UCSD-AML1 (cell line): Measurements from ENCODE around the gene KRTAP5-4.
A peak's percentile ranks its signal among the peaks of the same experiment; 100 is the strongest.
"Not testable (repeated sequence)": the region's sequence is repeated elsewhere in the genome, so short reads cannot be mapped to it uniquely, and the experiment has no call there.

Experiments used
- DNase-seq: peaks from one replicate; lab custom pipeline; 2025; ENCODE audit not compliant: unreplicated experiment; lab: John Stamatoyannopoulos, UW

KRTAP5-4 gene, protein sequence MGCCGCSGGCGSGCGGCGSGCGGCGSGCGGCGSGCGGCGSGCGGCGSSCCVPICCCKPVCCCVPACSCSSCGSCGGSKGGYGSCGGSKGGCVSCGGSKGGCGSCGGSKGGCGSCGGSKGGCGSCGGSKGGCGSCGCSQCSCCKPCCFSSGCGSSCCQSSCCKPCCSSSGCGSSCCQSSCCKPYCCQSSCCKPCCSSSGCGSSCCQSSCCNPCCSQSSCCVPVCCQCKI

GRCh38 chr11:1622086-1622485, at the start of gene KRTAP5-4:
Gene KRTAP5-4, minus strand, starts transcription at chr11:1622138. Its CDS starts 45 bp downstream, at chr11:1622093.
- DNase-seq: no peak

DNA sequence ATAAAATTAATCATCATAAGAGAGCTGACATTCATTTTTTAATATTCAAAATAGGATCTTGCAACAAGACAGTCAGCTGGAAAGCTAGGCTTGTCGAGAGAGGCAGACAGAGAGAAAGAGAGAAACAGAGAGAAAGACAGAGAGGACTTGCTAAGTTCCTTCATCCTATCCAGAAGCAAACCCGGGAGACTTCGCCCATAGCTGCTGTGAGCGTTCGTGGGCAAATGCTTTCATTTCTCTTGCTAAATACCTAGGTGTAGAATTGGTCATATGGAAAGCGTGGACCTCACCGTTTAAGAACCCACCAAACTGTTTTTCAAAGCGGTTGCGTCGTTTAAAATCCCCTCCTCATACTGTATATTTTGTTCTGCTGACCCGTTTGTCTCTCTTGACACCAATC, 49.7 kb upstream of the KRTAP5-4 start:
- no peak for DNase-seq

DNA sequence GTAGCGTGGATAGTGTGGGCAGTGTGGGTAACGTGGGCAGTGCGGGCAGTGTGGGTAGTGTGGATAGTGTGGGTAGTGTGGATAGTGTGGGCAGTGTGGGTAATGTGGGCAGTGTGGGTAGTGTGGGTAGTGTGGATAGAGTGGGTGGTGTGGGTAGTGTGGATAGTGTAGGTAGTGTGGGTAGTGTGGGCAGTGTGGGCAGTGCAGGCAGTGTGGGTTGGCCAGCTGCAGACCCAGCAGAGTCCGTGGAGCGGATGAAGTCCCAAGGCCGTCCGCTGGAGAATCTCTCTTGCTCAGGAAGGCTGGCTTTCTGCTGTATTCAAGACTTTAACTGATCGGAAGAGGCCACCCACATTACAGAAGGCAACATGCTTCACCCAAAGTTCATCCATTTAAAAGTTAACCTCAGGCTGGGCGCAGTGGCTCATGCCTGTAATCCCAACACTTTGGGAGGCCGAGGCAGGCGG, 49.0 kb upstream of the KRTAP5-4 start:
- DNase-seq: no peak

- not testable (repeated sequence) for DNase-seq
These were observed 48.5 kb upstream of the KRTAP5-4 start for GRCh38 chr11:1670457-1670856.

GRCh38 chr11:1669546-1670218, 47.7 kb upstream of the KRTAP5-4 start:
- no peak for DNase-seq

DNA sequence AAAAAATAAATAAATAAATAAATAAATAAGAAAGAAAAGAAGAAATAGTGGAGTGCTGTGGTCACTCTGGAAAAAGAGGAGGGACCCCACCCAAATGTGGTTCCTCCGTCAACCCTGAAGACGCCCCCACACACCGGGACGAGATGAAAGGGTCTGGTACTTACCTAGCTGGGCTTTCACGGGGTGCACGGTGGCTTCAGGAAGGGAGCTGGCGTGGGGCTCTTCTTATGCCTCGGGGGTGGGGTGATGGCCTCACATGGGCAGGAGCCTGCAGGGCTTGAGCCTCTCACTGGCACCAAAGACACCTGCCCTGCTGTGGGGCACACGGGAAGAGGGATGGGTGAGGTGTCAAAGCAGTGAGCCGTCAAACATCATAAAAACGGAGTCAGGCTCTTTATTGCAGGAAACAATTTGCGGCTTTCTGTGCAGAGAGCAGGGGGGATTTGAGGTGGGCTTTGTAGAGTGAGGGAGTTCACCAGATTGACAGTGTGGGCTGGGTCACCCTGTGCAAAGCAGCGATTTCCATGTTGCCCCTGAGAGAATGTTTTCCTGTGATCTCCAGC, 47.1 kb upstream of the KRTAP5-4 start:
- DNase-seq: no peak

- no peak for DNase-seq
These were observed 46.0 kb upstream of the KRTAP5-4 start for GRCh38 chr11:1667906-1668305.

DNA sequence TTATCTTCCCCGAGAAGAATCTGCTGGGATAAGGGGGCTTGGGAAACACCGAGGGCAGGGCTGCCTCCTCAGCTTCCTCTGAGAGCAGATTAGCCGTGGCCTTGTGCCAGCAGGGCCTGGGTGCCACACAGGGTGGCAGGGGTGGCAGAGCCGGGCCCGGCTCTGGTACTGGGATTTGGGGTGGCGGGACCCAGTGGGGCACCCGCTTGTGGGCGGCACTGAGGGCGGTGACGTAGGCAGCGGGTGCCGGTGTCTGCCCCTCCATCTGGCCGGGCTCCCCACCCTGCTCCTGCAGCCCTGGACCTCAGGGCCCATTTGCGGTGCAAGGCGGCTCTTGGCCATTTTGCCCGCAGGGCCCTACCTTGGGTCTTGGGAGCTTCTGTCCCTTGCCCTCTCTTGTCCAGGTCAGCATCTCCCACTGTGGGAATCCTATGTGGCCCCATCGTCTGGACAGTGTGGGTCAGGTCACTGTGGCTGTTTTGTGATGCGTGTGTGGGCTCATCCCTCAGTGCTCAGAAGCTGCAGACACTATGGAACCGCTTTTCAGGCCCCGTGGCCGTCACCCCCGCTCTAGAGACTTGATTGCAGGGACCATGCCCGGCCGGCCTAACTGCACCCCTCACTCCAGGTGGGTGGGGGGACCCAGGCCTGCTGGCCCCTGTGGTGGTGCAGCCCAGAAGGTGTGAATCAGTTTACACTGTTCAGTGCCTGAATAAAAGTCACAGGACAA, 45.3 kb upstream of the KRTAP5-4 start:
- DNase-seq: no peak

GRCh38 chr11:1665313-1665712, 43.4 kb upstream of the KRTAP5-4 start:
- DNase-seq: no peak

GRCh38 chr11:1662699-1663283, 40.9 kb upstream of the KRTAP5-4 start:
- DNase-seq: not testable (repeated sequence)

GRCh38 chr11:1661454-1662269, 39.7 kb upstream of the KRTAP5-4 start:
- not testable (repeated sequence) for DNase-seq

DNA sequence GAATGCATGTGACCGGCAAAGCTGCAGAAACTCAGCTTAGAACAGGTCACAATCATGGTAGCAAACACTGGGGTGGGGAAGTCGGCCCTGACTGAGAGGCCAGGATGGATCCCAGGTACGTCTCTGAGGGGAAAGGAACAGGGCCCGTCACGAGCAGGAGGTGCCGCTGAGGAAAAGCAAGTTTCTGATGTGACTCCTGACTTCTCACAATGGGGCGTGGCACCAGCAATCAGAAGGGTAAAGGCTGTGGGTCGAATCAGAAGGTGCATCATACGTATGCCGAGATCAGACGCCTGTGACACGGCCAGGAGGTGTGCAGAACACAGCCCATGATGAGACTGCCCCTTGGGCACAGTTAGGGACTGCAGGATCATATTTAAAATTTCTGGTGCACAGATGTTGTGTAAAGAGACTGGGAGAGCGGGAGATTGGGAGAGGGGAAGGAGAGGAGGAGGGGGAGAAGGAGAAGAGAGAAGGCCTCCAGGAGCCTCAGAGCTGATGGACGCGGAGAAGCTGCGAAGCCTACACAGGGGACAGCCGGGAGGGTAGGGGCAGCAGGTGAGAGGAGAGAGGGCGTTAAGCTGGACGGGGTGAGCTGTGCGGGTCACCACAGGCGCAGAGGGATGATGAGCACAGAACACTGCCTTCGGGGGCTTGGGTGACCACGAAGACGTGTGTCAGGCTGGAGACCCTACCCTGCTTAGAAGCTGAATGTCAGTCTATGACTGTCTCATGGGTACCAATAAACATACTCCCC, 38.4 kb upstream of the KRTAP5-4 start:
- no peak for DNase-seq

GRCh38 chr11:1659506-1659905, 37.6 kb upstream of the KRTAP5-4 start:
- peak; percentile 52 for DNase-seq

GRCh38 chr11:1656670-1657069, 34.7 kb upstream of the KRTAP5-4 start:
- DNase-seq: no peak

DNA sequence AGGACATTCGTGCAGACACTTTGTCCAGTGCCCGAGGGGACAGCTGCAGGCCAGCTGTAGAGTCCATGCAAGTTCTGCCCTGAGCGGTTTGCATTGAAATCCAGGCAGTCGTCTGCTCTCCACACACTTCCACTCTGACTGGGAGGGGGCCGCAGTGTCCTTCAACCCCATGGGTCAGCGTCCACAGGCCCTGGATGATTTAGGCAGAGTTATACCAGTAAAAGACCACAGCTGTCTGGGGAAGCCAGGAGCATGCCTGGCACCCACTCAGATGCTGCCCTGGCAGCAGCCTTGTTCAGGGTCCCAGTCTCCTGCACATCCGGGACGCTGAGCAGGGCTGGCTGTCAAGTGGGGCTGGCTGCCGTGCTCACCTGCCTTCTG, 34.1 kb upstream of the KRTAP5-4 start:
- DNase-seq: no peak

- no peak for DNase-seq
These were observed 33.5 kb upstream of the KRTAP5-4 start for GRCh38 chr11:1655168-1656060.

- DNase-seq: peak; percentile 86
These were observed 32.6 kb upstream of the KRTAP5-4 start for GRCh38 chr11:1654388-1655167.
